Fibroblast of skin of scalp (primary cell): ENCODE measurements around the gene BTBD19.
"Not testable (repeated sequence)": the region's sequence is repeated elsewhere in the genome, so short reads cannot be mapped to it uniquely, and the experiment has no call there.

Experiments
- DNase-seq: peaks from one replicate; pipeline ENCODE4 v3.0.0-alpha.2; 2013

Gene BTBD19

GRCh38 chr1:44788120-44788860 lies 20.0 kb upstream of the BTBD19 start, which contains the start of gene BEST4:
Gene BEST4, minus strand, starts transcription at chr1:44788170. Its CDS starts 465 bp downstream, at chr1:44787705.
- no peak for DNase-seq

GRCh38 chr1:44790968-44791801 lies 17.1 kb upstream of the BTBD19 start:
- DNase-seq: no peak

- no peak for DNase-seq
Measured at GRCh38 chr1:44792736-44793502, 15.4 kb upstream of the BTBD19 start.

GRCh38 chr1:44797886-44798285 lies 10.4 kb upstream of the BTBD19 start:
- not testable (repeated sequence) for DNase-seq

- no peak for DNase-seq
Measured at GRCh38 chr1:44798481-44799365, 9.6 kb upstream of the BTBD19 start.

GRCh38 chr1:44799770-44800584 lies 8.3 kb upstream of the BTBD19 start, which contains the start of gene PLK3:
Gene PLK3, plus strand, starts transcription at chr1:44800377. Its CDS starts 87 bp downstream, at chr1:44800464.
- peak; percentile 98 for DNase-seq

- no peak for DNase-seq
Measured at GRCh38 chr1:44801491-44802305, 6.6 kb upstream of the BTBD19 start.

- no peak for DNase-seq
Measured at GRCh38 chr1:44802306-44803061, 5.8 kb upstream of the BTBD19 start.

GRCh38 chr1:44803062-44803311 lies 5.3 kb upstream of the BTBD19 start:
- DNase-seq: no peak

- no peak for DNase-seq
Measured at GRCh38 chr1:44803312-44804095, 4.8 kb upstream of the BTBD19 start.

- no peak for DNase-seq
Measured at GRCh38 chr1:44805311-44806024, 2.9 kb upstream of the BTBD19 start.

GRCh38 chr1:44806025-44806703 lies 2.2 kb upstream of the BTBD19 start:
- no peak for DNase-seq

GRCh38 chr1:44806704-44807363 lies 1.5 kb upstream of the BTBD19 start, which contains the start of gene DYNLT4:
Gene DYNLT4, minus strand, starts transcription at chr1:44807351. Its CDS starts 683 bp downstream, at chr1:44806668.
- no peak for DNase-seq

- DNase-seq: peak; percentile 99
Measured at GRCh38 chr1:44807364-44808062, 810 bp upstream of the BTBD19 start.

- peak; percentile 73 for DNase-seq
Measured at GRCh38 chr1:44808938-44809917, 905 bp downstream of the BTBD19 start.
